ENCODE results near the gene SND1.
"Not testable (repeated sequence)": the region's sequence is repeated elsewhere in the genome, so short reads cannot be mapped to it uniquely, and the experiment has no call there.

The SND1 gene

GRCh38 chr7:127653396-127653795, 1.4 kb downstream of the SND1 start:
- no peak for DNase-seq (ENCODE audit: low spot score)

GRCh38 chr7:127654404-127655394, 2.7 kb downstream of the SND1 start:
- no peak for DNase-seq (ENCODE audit: low spot score)

- DNase-seq (ENCODE audit: low spot score), result no peak
These were observed 3.7 kb downstream of the SND1 start for GRCh38 chr7:127655720-127656119.

- DNase-seq (ENCODE audit: low spot score), result no peak
These were observed 5.5 kb downstream of the SND1 start for GRCh38 chr7:127657500-127657899.

- no peak for DNase-seq (ENCODE audit: low spot score)
These were observed 7.1 kb downstream of the SND1 start for GRCh38 chr7:127658970-127659630.

- DNase-seq (ENCODE audit: low spot score), result no peak
These were observed 13.9 kb downstream of the SND1 start for GRCh38 chr7:127665922-127666321.

GRCh38 chr7:127666602-127667001, 14.6 kb downstream of the SND1 start:
- no peak for DNase-seq (ENCODE audit: low spot score)

- no peak for DNase-seq (ENCODE audit: low spot score)
These were observed 15.2 kb downstream of the SND1 start for GRCh38 chr7:127667017-127667670.

GRCh38 chr7:127667759-127668530, 16.0 kb downstream of the SND1 start:
- no peak for DNase-seq (ENCODE audit: low spot score)

- DNase-seq (ENCODE audit: low spot score), result no peak
These were observed 19.3 kb downstream of the SND1 start for GRCh38 chr7:127671341-127671740.

- no peak for DNase-seq (ENCODE audit: low spot score)
These were observed 21.9 kb downstream of the SND1 start for GRCh38 chr7:127673902-127674301.

- DNase-seq (ENCODE audit: low spot score), result no peak
These were observed 22.4 kb downstream of the SND1 start for GRCh38 chr7:127674361-127674760.

- DNase-seq (ENCODE audit: low spot score), result not testable (repeated sequence)
These were observed 22.9 kb downstream of the SND1 start for GRCh38 chr7:127674923-127675322.

GRCh38 chr7:127675721-127676120, 23.7 kb downstream of the SND1 start:
- DNase-seq (ENCODE audit: low spot score), result no peak

GRCh38 chr7:127677433-127678230, 25.6 kb downstream of the SND1 start:
- no peak for DNase-seq (ENCODE audit: low spot score)

- DNase-seq (ENCODE audit: low spot score), result peak; percentile 48
These were observed 26.3 kb downstream of the SND1 start for GRCh38 chr7:127678337-127678736.

- DNase-seq (ENCODE audit: low spot score), result no peak
These were observed 27.0 kb downstream of the SND1 start for GRCh38 chr7:127678947-127679346.

- no peak for DNase-seq (ENCODE audit: low spot score)
These were observed 29.0 kb downstream of the SND1 start for GRCh38 chr7:127680983-127681382.

- DNase-seq (ENCODE audit: low spot score), result no peak
These were observed 30.1 kb downstream of the SND1 start for GRCh38 chr7:127682140-127682539.

- DNase-seq (ENCODE audit: low spot score), result no peak
These were observed 32.0 kb downstream of the SND1 start for GRCh38 chr7:127683776-127684681.

All from globus pallidus (tissue), 1 donor.